ENCODE measurements around the gene ANKUB1.

- peak; percentile 53 for TF ChIP-seq POLR2A (IDR thresholded peaks at IDR 0.05)
- peak; percentile 32 to 36 (median 34) for TF ChIP-seq CTCF (IDR thresholded peaks at IDR 0.05)
Observed at GRCh38 chr3:149752051-149752787, 40.1 kb downstream of the ANKUB1 start, which contains the start of gene COMMD2.

Data from right lobe of liver (tissue), 4 donors.